WTC11 (cell line): ENCODE data around the gene KCNJ1. TPM values are rescaled to one million over a fixed set of nuclear protein-coding genes. Genes with fewer than 3 reads are reported as not detected.

ENCODE experiments used
- ATAC-seq: fragments of 200-7000 bp; cut with Tn5 transposase; 2 replicates; pipeline ENCODE4 v1.10.0; 2021; ENCODE audit warnings: mild to moderate bottlenecking, moderate library complexity
- CTCF ChIA-PET: fragments of 300-600 bp; sonication (Branson Sonifier 250); formaldehyde crosslinking; loops from one replicate; lab custom pipeline; 2021; ENCODE audit warnings: antibody characterized with exemption; lab: Charles Lee
- POLR2A ChIA-PET: fragments of 350-600 bp; sonication (Branson Sonifier 250); formaldehyde crosslinking; loops from one replicate; lab custom pipeline; 2021; ENCODE audit warnings: antibody characterized with exemption; lab: Charles Lee
- DNase-seq: peaks from one replicate; pipeline ENCODE4 v3.0.0; 2021; ENCODE audit warnings: low spot score
- H3K27ac Mint-ChIP-seq: 2 replicates; pipeline ENCODE4 v1.8.0; 2021; ENCODE audit warnings: mixed read lengths
- H3K27me3 Mint-ChIP-seq: 2 replicates; pipeline ENCODE4 v1.8.0; 2021; ENCODE audit warnings: low read depth, mild to moderate bottlenecking, moderate library complexity, mixed read lengths
- H3K36me3 Mint-ChIP-seq: 2 replicates; pipeline ENCODE4 v1.8.0; 2021; ENCODE audit warnings: mixed read lengths
- H3K4me1 Mint-ChIP-seq: 2 replicates; pipeline ENCODE4 v1.8.0; 2022; ENCODE audit warnings: mixed read lengths
- H3K4me3 Mint-ChIP-seq: 2 replicates; pipeline ENCODE4 v1.8.0; 2021; ENCODE audit warnings: mild to moderate bottlenecking, moderate library complexity, mixed read lengths
- H3K9me3 Mint-ChIP-seq: 2 replicates; pipeline ENCODE4 v1.8.0; 2021; ENCODE audit warnings: mixed read lengths
- ATF1 ChIP-seq: sonication (generic); formaldehyde crosslinking; IDR thresholded peaks from 2 replicates; pipeline ENCODE4 v1.8.1; 2023; ENCODE audit warnings: mild to moderate bottlenecking, moderate library complexity, missing genetic modification reagents
- CREB1 ChIP-seq: sonication (generic); formaldehyde crosslinking; IDR thresholded peaks from 2 replicates; pipeline ENCODE4 v1.8.0; 2023; ENCODE audit warnings: mild to moderate bottlenecking, missing genetic modification reagents
- CREM ChIP-seq: sonication (generic); formaldehyde crosslinking; IDR thresholded peaks from 2 replicates; pipeline ENCODE4 v1.8.1; 2022; ENCODE audit warnings: mild to moderate bottlenecking, missing genetic modification reagents, moderate library complexity
- CTCF ChIP-seq: fragments of 200-600 bp; IDR thresholded peaks from 2 replicates; pipeline ENCODE4 v1.8.0; 2022; ENCODE audit warnings: antibody characterized with exemption
- OVOL2 ChIP-seq: fragments of 250-450 bp; sonication (Bioruptor Pico); IDR thresholded peaks from 2 replicates; pipeline ENCODE4 v1.9.0; 2021; ENCODE audit warnings: mild to moderate bottlenecking, borderline replicate concordance
- RORB ChIP-seq: fragments of 250-450 bp; sonication (Bioruptor Pico); IDR thresholded peaks from 2 replicates; pipeline ENCODE4 v1.9.0; 2021; ENCODE audit warnings: mild to moderate bottlenecking
- SMAD3 ChIP-seq: sonication (generic); formaldehyde crosslinking; IDR thresholded peaks from 2 replicates; pipeline ENCODE4 v1.8.0; 2022; ENCODE audit warnings: missing genetic modification reagents, mild to moderate bottlenecking, borderline replicate concordance
- TCF7 ChIP-seq: sonication (generic); formaldehyde crosslinking; IDR thresholded peaks from 2 replicates; pipeline ENCODE4 v1.8.0; 2022; ENCODE audit warnings: mild to moderate bottlenecking, low read depth, missing genetic modification reagents, moderate library complexity
- USF1 ChIP-seq: sonication (generic); formaldehyde crosslinking; IDR thresholded peaks from 2 replicates; pipeline ENCODE4 v1.8.0; 2022; ENCODE audit warnings: mild to moderate bottlenecking, missing genetic modification reagents
- ZMAT4 ChIP-seq: fragments of 250-450 bp; sonication (Bioruptor Pico); IDR thresholded peaks from 2 replicates; pipeline ENCODE4 v1.9.0; 2021; ENCODE audit warnings: mild to moderate bottlenecking
- ZNF121 ChIP-seq: sonication (generic); formaldehyde crosslinking; IDR thresholded peaks from 2 replicates; pipeline ENCODE4 v1.8.0; 2023; ENCODE audit warnings: missing genetic modification reagents
- ZNF232 ChIP-seq: sonication (generic); formaldehyde crosslinking; IDR thresholded peaks from 2 replicates; pipeline ENCODE4 v1.8.0; 2022; ENCODE audit warnings: mild to moderate bottlenecking, missing genetic modification reagents
- total RNA-seq: library from RNA; stranded (reverse); gene quantifications from 3 replicates; pipeline ENCODE4 v1.2.3, GENCODE V29; 2021
- TF ChIP-seq, protein P1 (sequence below): sonication (generic); formaldehyde crosslinking; IDR thresholded peaks from 2 replicates; pipeline ENCODE4 v1.8.1; 2022; ENCODE audit warnings: mild to moderate bottlenecking, moderate library complexity, missing genetic modification reagents
- TF ChIP-seq, protein P2 (sequence below): sonication (generic); formaldehyde crosslinking; IDR thresholded peaks from 2 replicates; pipeline ENCODE4 v1.8.1; 2022; ENCODE audit warnings: low read depth, missing genetic modification reagents, borderline replicate concordance
- TF ChIP-seq, protein P3 (sequence below): sonication (generic); formaldehyde crosslinking; IDR thresholded peaks from 2 replicates; pipeline ENCODE4 v1.8.1; 2023; ENCODE audit warnings: mild to moderate bottlenecking, missing genetic modification reagents, borderline replicate concordance
- TF ChIP-seq, protein P4 (sequence below): fragments of 250-450 bp; sonication (Bioruptor Pico); conservative IDR thresholded peaks from 2 replicates; pipeline ENCODE4 v1.9.0; 2021; ENCODE audit warnings: mild to moderate bottlenecking

Gene KCNJ1
- total RNA-seq, 1 experiment from 2014 or later: 0.24 TPM

DNA sequence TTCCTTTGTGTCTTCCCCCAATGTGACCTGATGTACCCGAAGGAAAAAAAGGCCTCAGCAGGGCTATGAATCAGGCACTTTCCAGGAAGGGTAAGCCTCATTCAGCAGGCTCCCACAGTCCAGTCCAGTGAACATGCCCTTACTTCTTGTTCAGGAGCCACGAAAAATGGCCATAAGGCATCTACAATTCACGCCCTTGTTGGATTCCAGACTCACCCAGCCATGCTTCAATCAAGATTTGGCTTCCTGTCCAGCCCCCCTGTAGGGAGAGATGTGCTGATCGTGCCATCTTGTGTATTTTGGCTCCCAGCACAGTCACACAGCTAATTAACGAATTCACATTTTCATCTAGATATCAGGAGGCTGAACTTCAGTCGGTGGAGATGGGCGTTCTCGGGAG is 14.1 kb upstream of the KCNJ1 start (continued):
- TF ChIP-seq, protein P1, sequence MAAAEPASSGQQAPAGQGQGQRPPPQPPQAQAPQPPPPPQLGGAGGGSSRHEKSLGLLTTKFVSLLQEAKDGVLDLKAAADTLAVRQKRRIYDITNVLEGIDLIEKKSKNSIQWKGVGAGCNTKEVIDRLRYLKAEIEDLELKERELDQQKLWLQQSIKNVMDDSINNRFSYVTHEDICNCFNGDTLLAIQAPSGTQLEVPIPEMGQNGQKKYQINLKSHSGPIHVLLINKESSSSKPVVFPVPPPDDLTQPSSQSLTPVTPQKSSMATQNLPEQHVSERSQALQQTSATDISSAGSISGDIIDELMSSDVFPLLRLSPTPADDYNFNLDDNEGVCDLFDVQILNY (CRISPR knock-in tag): no peak
- TF ChIP-seq CREM (CRISPR knock-in tag) (no peak), USF1 (no peak), CTCF (no peak), ZMAT4 (no peak), ZNF121 (CRISPR knock-in tag) (no peak)
- TF ChIP-seq, protein P2, sequence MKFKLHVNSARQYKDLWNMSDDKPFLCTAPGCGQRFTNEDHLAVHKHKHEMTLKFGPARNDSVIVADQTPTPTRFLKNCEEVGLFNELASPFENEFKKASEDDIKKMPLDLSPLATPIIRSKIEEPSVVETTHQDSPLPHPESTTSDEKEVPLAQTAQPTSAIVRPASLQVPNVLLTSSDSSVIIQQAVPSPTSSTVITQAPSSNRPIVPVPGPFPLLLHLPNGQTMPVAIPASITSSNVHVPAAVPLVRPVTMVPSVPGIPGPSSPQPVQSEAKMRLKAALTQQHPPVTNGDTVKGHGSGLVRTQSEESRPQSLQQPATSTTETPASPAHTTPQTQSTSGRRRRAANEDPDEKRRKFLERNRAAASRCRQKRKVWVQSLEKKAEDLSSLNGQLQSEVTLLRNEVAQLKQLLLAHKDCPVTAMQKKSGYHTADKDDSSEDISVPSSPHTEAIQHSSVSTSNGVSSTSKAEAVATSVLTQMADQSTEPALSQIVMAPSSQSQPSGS (CRISPR knock-in tag): no peak
- TF ChIP-seq, protein P3, sequence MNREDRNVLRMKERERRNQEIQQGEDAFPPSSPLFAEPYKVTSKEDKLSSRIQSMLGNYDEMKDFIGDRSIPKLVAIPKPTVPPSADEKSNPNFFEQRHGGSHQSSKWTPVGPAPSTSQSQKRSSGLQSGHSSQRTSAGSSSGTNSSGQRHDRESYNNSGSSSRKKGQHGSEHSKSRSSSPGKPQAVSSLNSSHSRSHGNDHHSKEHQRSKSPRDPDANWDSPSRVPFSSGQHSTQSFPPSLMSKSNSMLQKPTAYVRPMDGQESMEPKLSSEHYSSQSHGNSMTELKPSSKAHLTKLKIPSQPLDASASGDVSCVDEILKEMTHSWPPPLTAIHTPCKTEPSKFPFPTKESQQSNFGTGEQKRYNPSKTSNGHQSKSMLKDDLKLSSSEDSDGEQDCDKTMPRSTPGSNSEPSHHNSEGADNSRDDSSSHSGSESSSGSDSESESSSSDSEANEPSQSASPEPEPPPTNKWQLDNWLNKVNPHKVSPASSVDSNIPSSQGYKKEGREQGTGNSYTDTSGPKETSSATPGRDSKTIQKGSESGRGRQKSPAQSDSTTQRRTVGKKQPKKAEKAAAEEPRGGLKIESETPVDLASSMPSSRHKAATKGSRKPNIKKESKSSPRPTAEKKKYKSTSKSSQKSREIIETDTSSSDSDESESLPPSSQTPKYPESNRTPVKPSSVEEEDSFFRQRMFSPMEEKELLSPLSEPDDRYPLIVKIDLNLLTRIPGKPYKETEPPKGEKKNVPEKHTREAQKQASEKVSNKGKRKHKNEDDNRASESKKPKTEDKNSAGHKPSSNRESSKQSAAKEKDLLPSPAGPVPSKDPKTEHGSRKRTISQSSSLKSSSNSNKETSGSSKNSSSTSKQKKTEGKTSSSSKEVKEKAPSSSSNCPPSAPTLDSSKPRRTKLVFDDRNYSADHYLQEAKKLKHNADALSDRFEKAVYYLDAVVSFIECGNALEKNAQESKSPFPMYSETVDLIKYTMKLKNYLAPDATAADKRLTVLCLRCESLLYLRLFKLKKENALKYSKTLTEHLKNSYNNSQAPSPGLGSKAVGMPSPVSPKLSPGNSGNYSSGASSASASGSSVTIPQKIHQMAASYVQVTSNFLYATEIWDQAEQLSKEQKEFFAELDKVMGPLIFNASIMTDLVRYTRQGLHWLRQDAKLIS: no peak

DNA sequence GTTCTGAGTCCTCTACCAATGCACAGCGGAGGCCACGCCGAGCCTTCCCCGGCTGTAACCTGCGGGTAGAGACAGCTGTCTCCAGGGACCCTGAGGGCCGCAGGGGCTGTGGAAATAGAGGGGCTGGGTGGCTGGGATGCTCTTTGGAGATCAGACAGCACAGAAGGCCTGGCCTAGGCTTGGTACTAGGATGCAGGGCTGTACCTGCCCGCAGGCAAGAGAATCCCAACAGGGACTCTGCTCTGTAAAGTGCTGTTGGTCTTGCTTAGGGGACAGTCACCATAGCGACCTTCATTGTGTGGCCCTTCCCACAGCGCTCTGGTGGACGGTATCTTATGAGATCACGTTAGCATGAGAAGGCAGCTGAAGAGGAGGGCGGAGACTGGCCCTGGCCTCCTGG is 12.7 kb upstream of the KCNJ1 start:
- Mint-ChIP-seq H3K36me3 (no peaks in the 10 kb centered on the region), H3K9me3 (no peaks in the 10 kb centered on the region), H3K4me1 (peaks cover 7% of the 10 kb centered on the region), H3K4me3 (no peak overlapping the region), H3K27me3 (peaks cover 59% of the 10 kb centered on the region), H3K27ac (no peak overlapping the region)
- ATAC-seq (peak; percentile 72), DNase-seq (no peak)
- POLR2A ChIA-PET: no interaction called here
- TF ChIP-seq OVOL2 (CRISPR knock-in tag): no peak
- no peak for TF ChIP-seq RORB (CRISPR knock-in tag)
- TF ChIP-seq TCF7 (CRISPR knock-in tag): no peak
- TF ChIP-seq, all 79 proteins: peak for 0
- CTCF ChIA-PET: interaction anchor here (0.6 to 3.0 kb wide), 7 partner anchors 7 to 707 kb away, joined by 4 to 18 read pairs (median 5); no protein-coding TSS in a partner anchor

- ChIA-PET CTCF (no interaction called here), POLR2A (no interaction called here)
- Mint-ChIP-seq H3K4me1 (peaks cover 9% of the 10 kb centered on the region), H3K27me3 (peaks cover 68% of the 10 kb centered on the region), H3K4me3 (no peak overlapping the region), H3K36me3 (no peaks in the 10 kb centered on the region), H3K27ac (no peak overlapping the region), H3K9me3 (no peaks in the 10 kb centered on the region)
- no peak for DNase-seq
- no peak for ATAC-seq
- no peak for TF ChIP-seq ZMAT4
- no peak for TF ChIP-seq ATF1 (CRISPR knock-in tag)
- TF ChIP-seq, protein P3: no peak
- TF ChIP-seq, protein P4, sequence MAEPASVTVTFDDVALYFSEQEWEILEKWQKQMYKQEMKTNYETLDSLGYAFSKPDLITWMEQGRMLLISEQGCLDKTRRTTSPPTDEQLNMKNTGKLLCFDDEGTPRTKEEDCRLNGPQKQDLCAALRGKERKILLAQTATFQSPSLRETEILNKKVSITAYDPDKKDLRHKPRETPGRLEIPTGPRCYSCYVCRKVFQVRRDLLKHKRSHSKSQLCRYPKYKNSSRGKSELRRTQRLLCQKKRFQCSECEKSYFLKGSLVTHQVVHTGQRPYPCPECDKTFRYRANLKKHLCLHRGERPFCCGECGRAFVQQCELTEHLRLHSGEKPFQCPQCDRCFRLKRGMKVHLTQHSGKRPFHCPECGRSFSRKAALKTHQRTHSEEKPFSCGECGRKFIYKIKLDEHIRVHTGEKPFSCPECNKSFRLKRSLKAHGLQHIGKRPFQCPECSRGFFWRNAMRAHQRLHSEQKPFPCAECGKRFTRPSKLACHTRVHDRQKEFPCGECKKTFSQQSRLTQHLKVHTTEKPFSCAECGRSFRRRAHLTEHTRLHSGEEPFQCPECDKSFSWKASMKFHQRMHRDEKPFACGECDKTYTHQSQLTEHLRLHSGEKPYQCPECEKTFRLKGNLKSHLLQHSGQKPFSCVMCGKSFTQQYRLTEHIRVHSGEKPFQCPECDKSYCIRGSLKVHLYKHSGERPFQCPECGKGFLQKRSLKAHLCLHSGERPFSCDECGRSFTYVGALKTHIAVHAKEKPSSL (CRISPR knock-in tag): no peak
- no peak for TF ChIP-seq ZNF232 (CRISPR knock-in tag)
- TF ChIP-seq CREB1 (CRISPR knock-in tag): no peak
- no peak for TF ChIP-seq SMAD3 (CRISPR knock-in tag)
- TF ChIP-seq ZNF121 (CRISPR knock-in tag): no peak
Measured at GRCh38 chr11:128878455-128878854, 11.4 kb upstream of the KCNJ1 start.
